Mesenchymal stem cell (in vitro differentiated cells and primary cell): Measurements from ENCODE around the gene NAA16.

Experiments
- DNase-seq: peaks from one replicate; pipeline ENCODE4 v3.0.0-alpha.2; 2013
- H2AFZ ChIP-seq: one replicate; pipeline ENCODE4 v1.6.1; 2013; ENCODE audit warnings: low read depth, mild to moderate bottlenecking, control low read depth, inconsistent platforms, low read length, moderate library complexity
- H2AK5ac ChIP-seq: 2 replicates; pipeline ENCODE4 v1.6.1; 2013; ENCODE audit warnings: low read length, moderate library complexity, mild to moderate bottlenecking, inconsistent platforms; ENCODE audit not compliant: severe bottlenecking
- H2BK120ac ChIP-seq: one replicate; pipeline ENCODE4 v1.6.1; 2013; ENCODE audit warnings: low read depth, mild to moderate bottlenecking, inconsistent platforms, low read length, moderate library complexity
- H2BK12ac ChIP-seq, 2 experiments: one replicate each; pipeline ENCODE4 v1.6.1; 2013; ENCODE audit warnings: inconsistent platforms in 2 of 2, low read length in 2 of 2, mild to moderate bottlenecking in 2 of 2, moderate library complexity in 2 of 2, control low read depth in 1 of 2
- H2BK15ac ChIP-seq: one replicate; pipeline ENCODE4 v1.6.1; 2013; ENCODE audit warnings: mild to moderate bottlenecking, low read depth, inconsistent platforms; ENCODE audit not compliant: poor library complexity, severe bottlenecking
- H2BK5ac ChIP-seq: 2 replicates; pipeline ENCODE4 v1.6.1; 2013; ENCODE audit warnings: low read depth, mild to moderate bottlenecking, low read length, control low read depth, inconsistent platforms; ENCODE audit not compliant: poor library complexity, severe bottlenecking
- H3K14ac ChIP-seq, 2 experiments: one replicate each; pipeline ENCODE4 v1.6.1; 2013; ENCODE audit warnings: inconsistent platforms in 2 of 2, low read length in 2 of 2, control low read depth in 1 of 2, mild to moderate bottlenecking in 1 of 2, moderate library complexity in 1 of 2
- H3K18ac ChIP-seq, 2 experiments: one replicate each; pipeline ENCODE4 v1.6.1; 2013; ENCODE audit warnings: inconsistent platforms in 2 of 2, low read length in 2 of 2, control low read depth in 1 of 2, low read depth in 1 of 2, mild to moderate bottlenecking in 1 of 2
- H3K23ac ChIP-seq, 2 experiments: one replicate each; pipeline ENCODE4 v1.6.1; 2013; ENCODE audit warnings: inconsistent platforms in 2 of 2, low read length in 2 of 2, mild to moderate bottlenecking in 2 of 2, moderate library complexity in 2 of 2, control low read depth in 1 of 2
- H3K27ac ChIP-seq: 2 replicates; pipeline ENCODE4 v1.5.1; 2013; ENCODE audit warnings: mild to moderate bottlenecking, moderate library complexity, low read length, control low read depth, inconsistent platforms; ENCODE audit not compliant: poor library complexity, severe bottlenecking
- H3K27me3 ChIP-seq, 2 experiments: 2 replicates each; pipeline versions ENCODE4 v1.6.1 to v1.7.0; 2013; ENCODE audit warnings: low read length in 2 of 2, mild to moderate bottlenecking in 2 of 2, moderate library complexity in 2 of 2, control low read depth in 1 of 2, inconsistent platforms in 1 of 2; ENCODE audit not compliant: control insufficient read depth in 1 of 2, insufficient read depth in 1 of 2
- H3K36me3 ChIP-seq, 2 experiments: 2 replicates each; pipeline versions ENCODE4 v1.6.1 to v1.7.0; 2013; ENCODE audit warnings: low read length in 2 of 2, control low read depth in 1 of 2, inconsistent platforms in 1 of 2, low read depth in 1 of 2, mild to moderate bottlenecking in 1 of 2; ENCODE audit not compliant: insufficient read depth in 2 of 2, control insufficient read depth in 1 of 2
- H3K4ac ChIP-seq, 2 experiments: one replicate each; pipeline ENCODE4 v1.6.1; 2013; ENCODE audit warnings: inconsistent platforms in 2 of 2, low read length in 2 of 2, mild to moderate bottlenecking in 2 of 2, moderate library complexity in 2 of 2, control low read depth in 1 of 2, low read depth in 1 of 2
- H3K4me1 ChIP-seq: 2 replicates; pipeline ENCODE4 v1.6.1; 2013; ENCODE audit warnings: low read depth, low read length, control low read depth; ENCODE audit not compliant: control insufficient read depth, insufficient read depth
- H3K4me2 ChIP-seq: 2 replicates; pipeline ENCODE4 v1.6.1; 2013; ENCODE audit warnings: low read length, mild to moderate bottlenecking, inconsistent platforms; ENCODE audit not compliant: poor library complexity, severe bottlenecking
- H3K4me3 ChIP-seq, 2 experiments: 2 replicates each; pipeline versions ENCODE4 v1.5.1 to v1.7.0; 2013; ENCODE audit warnings: low read length in 2 of 2, mild to moderate bottlenecking in 2 of 2, control low read depth in 1 of 2, low read depth in 1 of 2; ENCODE audit not compliant: insufficient read depth in 1 of 2
- H3K79me1 ChIP-seq: replicated peaks from 2 replicates; pipeline ENCODE4 v1.6.1; 2013; ENCODE audit warnings: mild to moderate bottlenecking, control low read depth, low read length, inconsistent platforms; ENCODE audit not compliant: poor library complexity, severe bottlenecking
- H3K9ac ChIP-seq: 2 replicates; pipeline ENCODE4 v1.7.0; 2013; ENCODE audit warnings: mild to moderate bottlenecking, low read length, moderate library complexity
- H3K9me3 ChIP-seq: 2 replicates; pipeline ENCODE4 v1.7.0; 2013; ENCODE audit warnings: mild to moderate bottlenecking, low read length; ENCODE audit not compliant: control insufficient read depth
- H4K8ac ChIP-seq: one replicate; pipeline ENCODE4 v1.6.1; 2013; ENCODE audit warnings: inconsistent platforms, mild to moderate bottlenecking, low read length, moderate library complexity
- H4K91ac ChIP-seq: one replicate; pipeline ENCODE4 v1.6.1; 2013; ENCODE audit warnings: mild to moderate bottlenecking, low read length, inconsistent platforms
- WGBS: methylation state at CpG from one replicate; pipeline ENCODE4 v1.1.7; 2013; ENCODE audit warnings: mixed read lengths; 5-methylcytosine and 5-hydroxymethylcytosine counted together

The NAA16 gene

DNA sequence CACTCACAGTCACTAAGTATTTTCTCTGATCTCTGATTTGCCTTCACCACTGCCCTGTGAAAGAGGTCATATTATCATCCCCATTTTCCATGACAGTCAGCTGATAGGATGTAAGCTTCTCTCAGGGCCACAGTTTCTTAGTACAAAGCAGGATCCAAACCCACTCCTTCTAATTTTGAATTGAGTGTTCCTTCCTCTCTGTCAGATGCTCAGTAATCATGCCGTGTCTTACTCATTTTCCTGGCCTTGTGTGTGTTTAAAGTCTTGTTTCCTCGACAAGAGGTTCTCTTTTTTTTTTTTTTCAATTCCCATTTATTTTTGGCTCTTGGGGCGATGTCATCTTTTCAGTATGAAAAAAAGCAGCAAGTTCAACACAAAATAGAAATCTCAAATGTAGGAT, 72.3 kb downstream of the NAA16 start:
- H3K79me1 ChIP-seq = no peaks in the 10 kb centered on the region
- H2AFZ ChIP-seq = no peak overlapping the region
- no peak overlapping the region for H3K27ac ChIP-seq
- H3K4me2 ChIP-seq = no peak overlapping the region
- no peaks in the 10 kb centered on the region for H3K36me3 ChIP-seq
- no peaks in the 10 kb centered on the region for H3K27me3 ChIP-seq
- H3K4me1 ChIP-seq = no peaks in the 10 kb centered on the region
- no peak overlapping the region for H2AK5ac ChIP-seq
- no peak overlapping the region for H3K23ac ChIP-seq
- no peak overlapping the region for H2BK120ac ChIP-seq
- H3K4me3 ChIP-seq = no peak overlapping the region
- peak; percentile 17 for DNase-seq
- 42% methylated on average over 1 of the region's 3 CpGs for WGBS
- H3K9me3 ChIP-seq = no peaks in the 10 kb centered on the region
- H4K8ac ChIP-seq = no peak overlapping the region
- no peak overlapping the region for H2BK15ac ChIP-seq
- H3K18ac ChIP-seq = no peak overlapping the region
- H3K9ac ChIP-seq = peak overlapping the region; percentile 27
- H4K91ac ChIP-seq = no peak overlapping the region
- no peak overlapping the region for H2BK5ac ChIP-seq
- H2BK12ac ChIP-seq = no peak overlapping the region
- no peak overlapping the region for H3K4ac ChIP-seq
- H3K14ac ChIP-seq = no peak overlapping the region

DNA sequence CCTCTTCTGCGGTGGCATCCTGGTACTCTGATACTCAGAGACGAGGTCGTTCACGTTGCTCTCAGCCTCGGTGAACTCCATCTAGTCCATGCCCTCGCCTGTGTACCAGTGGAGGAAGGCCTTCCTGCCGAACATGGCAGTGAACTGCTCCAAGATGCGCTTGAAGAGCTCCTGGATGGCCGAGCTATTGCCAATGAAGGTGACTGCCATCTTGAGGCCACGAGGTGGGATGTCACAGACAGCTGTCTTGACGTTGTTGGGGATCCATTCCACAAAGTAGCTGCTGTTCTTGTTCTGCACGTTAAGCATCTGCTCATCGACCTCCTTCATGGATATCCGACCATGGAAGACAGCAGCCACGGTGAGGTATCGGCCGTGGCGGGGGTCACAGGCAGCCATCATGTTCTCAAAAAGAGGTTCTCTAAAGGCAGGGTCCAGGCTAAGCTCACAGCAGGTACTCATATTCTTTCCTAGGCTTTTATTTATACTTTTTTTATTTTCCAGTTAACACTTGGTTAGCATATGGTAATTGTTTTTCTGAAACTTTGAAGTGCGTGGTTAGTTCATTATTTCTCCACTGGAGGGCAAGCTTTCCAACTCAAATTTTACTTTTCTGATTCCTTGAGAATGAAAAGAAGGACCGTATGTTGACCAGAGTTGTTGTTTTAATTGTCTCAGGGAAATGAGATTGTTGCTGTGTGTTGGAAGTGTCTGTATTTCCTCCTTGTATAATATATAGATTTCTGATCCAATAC, 73.9 kb downstream of the NAA16 start:
- DNase-seq = peak; percentile 23
- no peaks in the 10 kb centered on the region for H3K4me1 ChIP-seq
- H3K27me3 ChIP-seq = no peaks in the 10 kb centered on the region
- no peak overlapping the region for H2BK120ac ChIP-seq
- H3K4me2 ChIP-seq = no peak overlapping the region
- H3K23ac ChIP-seq = no peak overlapping the region
- no peak overlapping the region for H3K4ac ChIP-seq
- no peak overlapping the region for H2AK5ac ChIP-seq
- no peak overlapping the region for H2BK12ac ChIP-seq
- H2BK5ac ChIP-seq = no peak overlapping the region
- H4K91ac ChIP-seq = no peak overlapping the region
- no peak overlapping the region for H3K14ac ChIP-seq
- H2AFZ ChIP-seq = no peak overlapping the region
- H3K9me3 ChIP-seq = no peaks in the 10 kb centered on the region
- H3K79me1 ChIP-seq = no peaks in the 10 kb centered on the region
- H3K27ac ChIP-seq = no peak overlapping the region
- H4K8ac ChIP-seq = no peak overlapping the region
- H3K4me3 ChIP-seq = no peak overlapping the region
- H3K9ac ChIP-seq = no peak overlapping the region
- WGBS = 91% methylated on average over 18 of the region's 20 CpGs
- no peak overlapping the region for H3K18ac ChIP-seq
- no peaks in the 10 kb centered on the region for H3K36me3 ChIP-seq
- no peak overlapping the region for H2BK15ac ChIP-seq

DNA sequence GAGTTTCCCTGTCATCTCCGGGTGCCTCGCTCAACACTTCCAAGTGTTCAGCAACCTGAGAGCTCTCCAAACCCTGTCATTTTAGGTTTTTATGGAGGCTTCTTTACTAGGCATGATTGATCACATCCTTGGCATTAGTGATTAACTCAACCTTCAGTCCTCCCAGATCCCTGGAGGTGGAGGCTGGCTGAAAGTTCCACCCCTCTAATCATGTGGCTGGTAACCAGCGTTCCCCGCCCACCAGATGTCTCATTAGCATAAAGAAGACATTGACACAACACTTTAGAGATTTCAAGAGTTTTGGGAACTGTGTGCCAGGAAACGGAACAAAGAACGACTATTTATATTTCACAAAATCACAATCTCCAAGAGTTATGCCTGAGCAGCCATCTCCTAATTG, 75.1 kb downstream of the NAA16 start:
- Histone ChIP-seq H3K27me3 (no peaks in the 10 kb centered on the region), H3K9me3 (no peaks in the 10 kb centered on the region), H4K91ac (no peak overlapping the region), H3K36me3 (no peaks in the 10 kb centered on the region), H3K79me1 (no peaks in the 10 kb centered on the region), H3K4ac (no peak overlapping the region), H3K4me3 (no peak overlapping the region), H4K8ac (no peak overlapping the region), H2BK120ac (no peak overlapping the region), H3K14ac (no peak overlapping the region), H2AFZ (no peak overlapping the region), H3K23ac (no peak overlapping the region), H2BK12ac (no peak overlapping the region), H3K4me2 (no peak overlapping the region), H3K18ac (no peak overlapping the region), H2BK15ac (no peak overlapping the region), H3K9ac (no peak overlapping the region), H3K27ac (no peak overlapping the region), H2BK5ac (no peak overlapping the region), H3K4me1 (no peaks in the 10 kb centered on the region), H2AK5ac (no peak overlapping the region)
- no peak for DNase-seq
- WGBS = 90% methylated on average over 4 of the region's 6 CpGs

DNA sequence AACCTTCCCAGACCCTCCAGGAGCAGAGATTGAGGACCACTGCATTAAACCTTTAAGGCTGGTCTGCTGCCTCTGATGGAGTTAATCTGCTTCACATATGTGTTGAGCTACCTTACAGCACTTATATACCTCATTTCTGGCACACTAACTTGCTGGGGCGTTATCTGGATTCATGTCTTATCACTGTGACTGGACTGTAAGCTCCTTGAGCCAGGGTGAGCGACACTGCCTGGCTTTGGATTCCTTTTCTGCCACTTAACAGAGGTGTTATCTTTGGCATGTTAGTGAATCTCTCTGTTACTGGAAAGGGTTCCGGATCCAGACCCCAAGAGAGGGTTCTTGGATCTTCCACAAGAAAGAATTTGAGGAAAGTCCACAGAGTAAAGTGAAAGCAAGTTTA, 76.5 kb downstream of the NAA16 start:
- no peak overlapping the region for H2AFZ ChIP-seq
- WGBS = 72% methylated on average over 3 of the region's 3 CpGs
- no peaks in the 10 kb centered on the region for H3K36me3 ChIP-seq
- H4K91ac ChIP-seq = no peak overlapping the region
- H3K23ac ChIP-seq = no peak overlapping the region
- H2BK15ac ChIP-seq = no peak overlapping the region
- H4K8ac ChIP-seq = no peak overlapping the region
- H2BK12ac ChIP-seq = no peak overlapping the region
- H3K18ac ChIP-seq = no peak overlapping the region
- no peak overlapping the region for H3K9ac ChIP-seq
- no peak for DNase-seq
- no peak overlapping the region for H3K14ac ChIP-seq
- H2BK120ac ChIP-seq = no peak overlapping the region
- H2AK5ac ChIP-seq = no peak overlapping the region
- no peak overlapping the region for H2BK5ac ChIP-seq
- no peak overlapping the region for H3K4ac ChIP-seq
- H3K4me1 ChIP-seq = no peaks in the 10 kb centered on the region
- H3K79me1 ChIP-seq = no peaks in the 10 kb centered on the region
- H3K27me3 ChIP-seq = no peaks in the 10 kb centered on the region
- H3K27ac ChIP-seq = no peak overlapping the region
- H3K9me3 ChIP-seq = no peaks in the 10 kb centered on the region
- no peak overlapping the region for H3K4me2 ChIP-seq
- no peak overlapping the region for H3K4me3 ChIP-seq
